NCI-H524 treated with DMSO at 0.1 percent for 48 hours (cell line): Measurements from ENCODE around the gene TXNDC15.
"Not testable (repeated sequence)": the region's sequence is repeated elsewhere in the genome, so short reads cannot be mapped to it uniquely, and the experiment has no call there.

Experiments
- DNase-seq: peaks from one replicate; lab custom pipeline; 2025; lab: John Stamatoyannopoulos, UW

The TXNDC15 gene, protein sequence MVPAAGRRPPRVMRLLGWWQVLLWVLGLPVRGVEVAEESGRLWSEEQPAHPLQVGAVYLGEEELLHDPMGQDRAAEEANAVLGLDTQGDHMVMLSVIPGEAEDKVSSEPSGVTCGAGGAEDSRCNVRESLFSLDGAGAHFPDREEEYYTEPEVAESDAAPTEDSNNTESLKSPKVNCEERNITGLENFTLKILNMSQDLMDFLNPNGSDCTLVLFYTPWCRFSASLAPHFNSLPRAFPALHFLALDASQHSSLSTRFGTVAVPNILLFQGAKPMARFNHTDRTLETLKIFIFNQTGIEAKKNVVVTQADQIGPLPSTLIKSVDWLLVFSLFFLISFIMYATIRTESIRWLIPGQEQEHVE

DNA sequence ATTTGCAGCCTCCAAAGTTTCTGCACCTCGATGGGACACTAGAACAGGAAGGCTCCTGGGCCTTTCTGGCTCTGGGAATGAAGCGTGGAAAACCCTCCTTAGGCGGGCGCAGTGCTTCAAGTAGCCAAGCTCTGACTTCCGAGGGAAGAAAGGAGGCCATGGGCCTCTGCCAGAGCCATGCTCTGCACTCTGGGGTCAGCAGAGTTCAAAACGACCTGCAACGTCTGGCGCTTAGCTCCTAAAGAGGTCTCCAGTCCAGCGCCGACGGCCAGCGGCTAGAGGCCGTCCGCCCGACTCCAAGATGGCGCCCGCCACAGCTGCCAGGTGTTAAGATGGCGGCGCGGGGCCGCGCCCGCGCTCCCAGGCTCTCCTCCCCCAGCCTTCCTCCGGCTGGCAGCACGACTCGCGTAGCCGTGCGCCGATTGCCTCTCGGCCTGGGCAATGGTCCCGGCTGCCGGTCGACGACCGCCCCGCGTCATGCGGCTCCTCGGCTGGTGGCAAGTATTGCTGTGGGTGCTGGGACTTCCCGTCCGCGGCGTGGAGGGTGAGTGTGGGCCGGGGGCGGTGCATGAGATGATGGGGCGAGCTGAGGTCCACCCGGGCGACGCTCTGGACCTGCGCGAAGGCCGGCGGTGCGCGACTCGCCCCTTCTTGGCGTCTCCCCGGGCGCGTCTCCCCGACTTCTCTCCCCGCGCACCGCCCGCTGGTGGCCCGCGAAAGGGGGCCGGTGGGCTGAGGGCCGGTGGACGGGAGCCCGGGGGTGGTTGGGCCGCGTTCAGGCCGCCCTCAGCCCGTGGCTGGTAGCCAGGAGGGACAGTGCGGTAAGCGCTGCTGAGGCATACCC, at the start of gene TXNDC15:
TXNDC15 (plus strand) TSS at position 385 of the 844 bp plus-strand sequence; CDS start at position 442, 57 bp downstream.
- DNase-seq = peak; percentile 21

DNA sequence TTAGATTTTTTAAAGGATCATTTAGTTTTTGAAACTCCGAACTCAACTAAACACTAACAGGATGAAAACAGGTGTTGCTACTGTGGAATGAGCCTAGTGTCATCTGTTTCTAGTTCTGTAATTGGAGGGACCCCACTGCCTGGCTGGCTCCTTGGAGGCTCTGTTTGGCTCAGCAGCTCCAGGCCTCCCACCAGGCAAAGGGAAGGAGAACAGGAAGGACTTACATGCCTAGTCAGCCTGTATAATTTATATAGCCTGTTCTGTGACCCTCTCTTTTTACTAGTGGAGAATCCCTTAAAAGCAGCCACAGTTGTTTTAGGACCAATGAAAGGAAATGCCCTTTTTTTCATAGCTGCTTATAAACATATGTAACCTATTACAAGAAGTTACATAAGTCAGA, 49.5 kb upstream of the TXNDC15 start:
- DNase-seq = no peak

DNA sequence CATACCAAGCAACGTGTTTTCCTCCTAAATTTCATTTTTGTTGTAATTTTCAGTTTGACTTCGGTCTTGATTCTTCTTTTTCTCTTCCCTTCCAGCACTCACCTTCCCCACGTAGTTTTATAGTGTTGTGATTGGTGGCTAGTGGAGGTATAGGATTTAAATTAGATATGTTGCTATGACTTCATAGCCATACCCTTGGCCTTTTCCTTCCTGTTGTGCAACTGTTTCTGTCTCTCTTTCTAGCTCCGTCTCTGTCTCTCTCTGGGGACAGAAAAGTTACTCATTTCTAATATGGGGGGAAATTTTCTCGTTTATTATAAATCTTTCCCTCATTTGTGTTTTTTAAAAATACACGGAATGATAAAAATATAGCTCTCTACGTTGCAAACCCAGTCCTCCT, 49.0 kb upstream of the TXNDC15 start:
- no peak for DNase-seq

DNA sequence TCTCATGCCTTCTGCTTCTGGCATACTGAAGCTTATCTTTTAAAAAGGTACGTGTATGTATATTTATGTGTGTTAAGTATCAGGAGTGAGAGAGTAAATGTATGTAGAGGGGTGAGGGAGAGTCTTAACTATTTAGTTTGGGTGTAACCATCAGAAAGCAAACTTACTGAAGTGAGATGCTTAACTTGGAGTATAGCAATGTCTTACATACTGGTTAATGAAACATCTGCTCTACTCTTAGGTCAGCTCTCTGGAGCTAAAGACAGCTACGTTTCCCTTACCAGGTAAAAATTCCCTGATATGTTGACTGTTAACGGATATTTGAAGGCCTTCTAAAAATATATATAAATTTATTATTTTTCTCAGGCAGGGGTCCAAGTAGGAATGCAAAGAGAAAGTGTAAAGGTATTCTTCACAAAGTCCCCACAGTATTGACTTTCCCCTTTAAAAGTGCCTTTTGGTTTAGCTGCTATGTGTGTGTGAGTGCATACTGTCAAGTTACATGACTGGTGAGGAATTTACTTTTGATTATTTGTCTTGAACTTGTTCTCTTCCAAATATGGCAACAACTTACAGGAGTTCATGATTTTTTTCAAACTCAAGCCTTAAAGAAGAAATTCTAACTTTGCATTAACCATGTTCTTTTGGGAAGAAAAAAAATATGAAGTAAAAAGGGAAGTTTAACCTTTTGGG, 40.7 kb upstream of the TXNDC15 start:
- no peak for DNase-seq

DNA sequence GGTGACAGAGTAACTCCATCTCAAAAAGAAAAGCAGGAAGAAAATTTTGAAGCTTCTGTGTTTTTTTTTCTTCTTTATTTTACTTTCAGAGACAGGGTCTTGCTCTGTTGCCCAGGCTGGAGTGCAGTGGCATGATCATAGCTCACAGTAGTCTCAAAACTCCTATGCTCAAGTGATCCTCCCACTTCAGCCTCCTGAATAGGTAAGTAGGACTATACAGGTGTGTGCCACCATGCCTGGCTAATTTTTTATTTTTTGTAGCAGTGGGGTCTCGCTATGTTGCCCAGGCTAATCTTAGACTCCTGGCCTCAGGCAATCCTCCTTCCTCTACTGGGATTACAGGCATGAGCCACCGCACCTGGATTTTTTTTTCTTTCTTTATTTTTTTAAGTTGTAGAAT, 38.5 kb upstream of the TXNDC15 start:
- DNase-seq = no peak

DNA sequence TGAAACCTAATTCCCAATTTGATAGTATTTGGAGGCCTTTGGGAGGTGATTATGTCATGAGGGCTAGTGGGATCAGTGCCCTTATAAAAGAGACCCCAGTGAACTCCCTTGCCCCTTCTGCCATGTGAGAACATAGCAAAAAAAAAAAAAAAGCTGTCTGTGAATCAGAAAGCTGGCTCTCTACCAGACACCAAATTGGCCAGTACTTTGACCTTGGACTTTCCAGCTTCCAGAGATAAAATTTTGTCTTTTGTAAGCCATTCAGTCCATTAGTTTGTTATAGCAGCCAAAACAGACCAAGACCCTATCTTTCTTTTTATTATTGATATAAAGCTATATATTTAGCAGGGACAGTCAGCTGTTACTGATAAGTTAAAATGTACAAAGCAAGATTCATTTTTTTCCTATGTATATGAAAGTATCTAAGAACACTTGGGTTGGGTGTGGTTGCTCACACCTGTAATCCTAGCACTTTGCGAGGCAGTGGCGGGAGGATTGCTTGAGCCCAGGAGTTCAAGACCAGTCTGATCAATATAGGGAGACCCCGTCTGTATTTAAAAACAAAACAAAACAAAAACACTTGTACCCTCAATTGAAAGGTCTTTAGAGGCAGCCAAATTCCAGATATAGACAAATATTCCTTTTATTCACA, 36.5 kb upstream of the TXNDC15 start:
- no peak for DNase-seq

DNA sequence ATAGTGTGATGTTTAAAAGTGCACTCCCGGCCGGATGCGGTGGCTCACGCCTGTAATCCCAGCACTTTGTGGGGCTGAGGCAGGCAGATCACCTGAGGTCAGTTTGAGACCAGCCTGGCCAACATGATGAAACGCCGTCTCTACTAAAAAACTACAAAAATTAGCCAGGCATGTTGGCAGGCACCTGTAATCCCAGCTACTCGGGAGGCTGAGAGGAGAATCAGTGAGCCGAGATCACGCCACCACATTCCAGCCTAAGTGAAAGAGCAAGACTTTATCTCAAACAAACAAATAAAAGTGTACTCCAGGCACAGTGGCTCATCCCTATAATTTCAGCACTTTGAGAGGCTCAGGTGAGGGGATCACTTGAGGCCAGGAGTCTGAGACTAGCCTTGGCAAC, 35.8 kb upstream of the TXNDC15 start:
- not testable (repeated sequence) for DNase-seq

DNA sequence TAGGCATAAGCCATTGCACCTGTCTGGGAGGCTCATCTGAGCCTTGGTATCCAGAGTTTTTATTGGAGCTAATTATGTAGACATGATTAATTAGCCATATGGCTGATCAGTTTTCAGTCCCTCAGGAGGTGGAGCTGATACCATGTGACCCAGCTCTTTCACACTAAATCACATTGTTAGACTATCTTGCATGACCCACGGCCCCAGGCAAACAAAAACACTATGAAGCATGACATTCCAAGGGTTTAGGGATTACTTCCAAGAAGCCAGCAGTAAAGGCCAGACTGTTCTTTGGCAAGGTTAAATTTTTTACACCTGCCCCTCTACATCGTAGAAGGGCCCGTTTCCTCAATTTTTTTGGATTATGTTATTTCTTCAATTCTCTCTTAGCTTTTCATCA, 33.4 kb upstream of the TXNDC15 start:
- no peak for DNase-seq

DNA sequence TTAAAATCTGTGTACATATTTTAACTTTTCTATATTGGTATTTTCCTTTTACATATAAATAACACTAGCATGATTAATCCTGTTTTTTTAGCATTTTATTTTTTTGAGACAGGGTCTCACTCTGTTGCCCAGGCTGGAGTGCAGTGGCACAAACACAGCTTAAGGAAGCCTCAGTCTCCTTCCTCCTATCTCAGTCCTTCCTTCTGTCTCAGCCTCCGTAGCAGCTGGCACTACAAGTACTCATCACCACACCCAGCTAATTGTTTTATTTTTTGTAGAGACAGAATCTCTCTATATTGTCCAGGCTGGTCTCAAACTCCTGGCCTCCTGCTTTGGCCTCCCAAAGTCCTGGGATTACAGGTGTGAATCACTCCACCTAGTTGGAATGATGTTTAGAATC, 29.9 kb upstream of the TXNDC15 start:
- no peak for DNase-seq

DNA sequence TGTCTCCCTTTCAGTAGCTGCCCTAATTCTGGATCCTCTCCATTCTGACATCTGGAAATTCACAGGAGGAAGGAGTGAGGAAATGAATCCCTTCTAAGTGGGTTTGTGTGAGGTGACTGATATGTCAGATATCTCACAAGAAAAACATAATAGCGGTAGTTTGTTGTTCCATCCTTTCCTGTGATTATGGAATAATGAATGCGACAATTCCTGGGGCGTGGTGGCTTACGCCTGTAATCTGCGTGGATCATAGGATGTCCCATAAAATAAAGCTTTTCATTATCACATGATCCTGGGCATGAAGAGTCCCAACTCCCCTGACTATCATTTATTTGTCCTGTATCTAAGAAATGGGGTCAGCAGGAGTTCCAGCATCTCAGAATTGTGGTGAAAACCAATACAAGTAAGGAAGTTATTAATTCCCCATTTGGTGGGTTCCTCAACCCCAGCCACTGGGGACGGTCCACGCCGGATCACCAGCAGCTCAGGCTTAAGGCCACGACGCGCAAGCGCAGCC, 28.8 kb upstream of the TXNDC15 start:
- peak; percentile 56 for DNase-seq

DNA sequence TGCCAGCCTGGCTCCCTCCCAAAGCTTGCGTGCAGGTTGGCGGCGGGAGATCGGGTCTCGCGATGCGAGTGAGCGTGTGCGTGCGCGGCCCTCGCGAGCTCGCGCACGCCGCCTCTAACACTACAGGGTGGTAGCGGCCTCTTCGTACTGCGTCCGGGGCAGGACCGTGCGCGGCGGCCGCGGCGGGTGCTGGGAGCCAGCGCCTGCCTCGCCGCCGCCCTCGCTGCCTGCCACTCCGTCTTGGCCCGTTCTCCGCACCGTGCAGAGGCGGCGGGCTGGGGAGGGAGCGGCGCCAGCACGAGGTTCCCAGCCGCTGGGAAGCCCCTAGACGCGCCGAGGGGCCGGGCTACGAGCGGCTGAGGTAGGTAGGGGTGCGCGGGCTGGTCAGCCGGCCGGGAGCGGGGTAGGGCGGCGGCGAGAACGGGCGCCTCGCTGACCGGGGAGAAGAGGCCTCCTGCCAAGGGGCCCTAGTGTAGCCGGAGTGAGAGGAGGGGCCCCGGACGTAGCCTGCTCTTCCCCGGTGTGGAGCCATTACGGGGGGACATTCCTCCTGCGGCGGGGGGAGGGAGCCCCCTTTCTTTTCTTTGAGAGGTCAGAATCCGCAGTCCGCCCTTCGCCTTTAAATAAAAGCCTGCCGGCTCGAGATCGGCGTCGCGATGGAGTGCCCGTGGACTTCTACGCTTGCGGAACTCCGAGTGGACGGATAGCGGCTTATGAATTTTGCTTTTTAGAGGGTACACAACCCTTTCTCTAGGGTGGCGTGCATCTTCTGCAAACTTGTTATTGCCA, 28.1 kb upstream of the TXNDC15 start, which contains the start of gene C5orf24:
C5orf24 (plus strand) TSS at position 117 of the 789 bp plus-strand sequence. CDS start 8,933 bp downstream, outside the sequence.
- DNase-seq = no peak

DNA sequence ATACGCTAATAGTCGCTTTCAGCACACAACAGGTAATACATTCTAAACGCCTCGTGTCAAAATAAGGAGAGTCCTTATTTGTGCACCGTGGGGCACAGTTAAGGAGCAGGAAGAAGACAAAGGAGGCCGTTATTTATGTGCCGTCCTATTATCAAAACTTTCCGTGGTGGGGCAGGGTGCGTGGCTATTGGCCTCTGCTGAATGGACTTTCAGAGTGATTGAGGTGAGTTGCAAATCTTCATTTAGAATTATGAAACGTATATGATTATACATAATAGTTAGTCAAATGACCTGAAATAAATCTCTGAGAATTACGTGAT, 27.6 kb upstream of the TXNDC15 start:
- DNase-seq = no peak

DNA sequence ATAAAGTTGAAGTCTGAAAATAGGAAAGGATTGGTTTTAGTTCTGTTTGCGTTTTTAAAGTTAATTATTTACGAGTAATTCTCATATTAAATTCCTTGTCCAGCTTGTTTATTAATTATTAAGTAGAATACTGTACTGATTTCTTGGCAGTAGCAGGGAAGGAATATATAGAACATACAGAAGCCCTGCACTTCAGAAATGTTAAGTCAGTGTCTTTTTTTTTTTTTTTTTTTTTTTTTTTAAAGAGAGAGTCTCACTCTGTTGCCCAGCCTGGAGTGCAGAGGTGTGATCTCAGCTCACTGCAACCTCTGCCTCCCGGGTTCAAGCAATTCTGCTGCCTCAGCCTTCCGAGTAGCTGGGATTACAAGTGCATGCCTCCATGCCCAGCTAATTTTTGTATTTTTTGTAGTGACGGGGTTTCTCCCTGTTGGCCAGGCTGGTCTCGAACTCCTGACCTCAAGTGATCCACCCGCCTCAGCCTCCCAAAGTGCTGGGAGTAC, 24.7 kb upstream of the TXNDC15 start:
- DNase-seq = not testable (repeated sequence)

DNA sequence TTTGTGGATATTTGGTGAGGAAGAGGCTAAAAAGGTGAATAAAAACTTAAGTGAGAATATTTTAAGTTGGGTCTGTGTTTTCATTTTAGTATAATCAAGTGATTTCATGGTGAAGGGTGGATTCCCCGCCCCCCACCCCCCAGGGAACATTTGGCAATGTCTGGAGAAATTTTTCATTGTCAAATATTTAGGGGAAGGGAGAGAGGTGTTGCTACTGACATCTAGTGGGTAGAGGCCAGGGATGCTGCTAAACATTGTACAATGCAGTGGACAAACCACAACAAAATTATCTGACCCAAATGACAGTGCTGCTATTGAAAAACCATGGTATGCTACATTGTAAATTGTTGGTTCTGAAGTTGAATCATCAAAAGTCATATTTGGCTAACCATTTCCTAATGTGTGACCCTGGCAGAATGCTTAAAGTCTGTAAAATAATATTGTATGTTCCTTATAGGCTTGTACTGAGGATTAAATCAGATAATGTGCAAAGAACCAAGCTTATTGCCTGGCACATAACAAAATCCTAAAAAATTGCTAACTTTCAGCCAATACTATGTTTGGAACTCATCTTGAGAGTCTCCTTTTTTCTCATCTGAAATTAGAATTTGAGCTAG, 22.8 kb upstream of the TXNDC15 start:
- DNase-seq = no peak

DNA sequence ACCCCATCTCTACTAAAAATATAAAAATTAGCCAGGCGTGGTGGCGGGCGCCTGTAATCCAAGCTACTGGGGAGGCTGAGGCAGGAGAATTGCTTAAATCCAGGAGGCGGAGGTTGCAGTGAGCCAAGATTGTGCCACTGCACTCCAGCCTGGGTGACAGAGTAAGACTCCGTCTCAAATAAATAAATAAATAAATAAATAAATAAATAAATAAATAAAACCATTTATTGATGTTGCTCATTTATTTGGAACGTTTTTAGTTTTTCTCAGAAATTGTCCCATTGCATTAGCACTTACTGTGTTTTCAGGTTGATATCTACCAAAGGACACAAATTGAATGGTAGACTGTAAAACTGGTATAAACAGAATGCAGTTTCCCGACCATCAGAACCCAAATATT, 17.7 kb upstream of the TXNDC15 start:
- not testable (repeated sequence) for DNase-seq

DNA sequence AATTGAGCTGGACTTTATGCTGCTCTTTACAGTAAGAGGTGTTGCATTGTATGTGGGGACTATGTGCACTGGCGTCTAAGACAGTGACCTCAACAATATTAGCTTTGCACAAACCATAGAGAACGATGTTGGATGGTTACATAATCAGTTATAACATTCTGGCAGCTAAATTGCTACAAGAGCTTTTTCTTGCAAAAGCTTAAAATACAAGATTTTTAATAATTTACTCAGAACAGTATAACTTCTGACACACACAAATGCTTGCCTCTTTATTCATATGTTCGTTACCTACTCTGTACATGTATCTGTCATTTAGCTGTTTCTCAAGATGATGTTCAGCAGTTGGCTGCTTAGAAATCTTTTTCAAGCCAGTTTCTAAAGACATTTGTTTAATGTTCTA, 16.8 kb upstream of the TXNDC15 start:
- no peak for DNase-seq

DNA sequence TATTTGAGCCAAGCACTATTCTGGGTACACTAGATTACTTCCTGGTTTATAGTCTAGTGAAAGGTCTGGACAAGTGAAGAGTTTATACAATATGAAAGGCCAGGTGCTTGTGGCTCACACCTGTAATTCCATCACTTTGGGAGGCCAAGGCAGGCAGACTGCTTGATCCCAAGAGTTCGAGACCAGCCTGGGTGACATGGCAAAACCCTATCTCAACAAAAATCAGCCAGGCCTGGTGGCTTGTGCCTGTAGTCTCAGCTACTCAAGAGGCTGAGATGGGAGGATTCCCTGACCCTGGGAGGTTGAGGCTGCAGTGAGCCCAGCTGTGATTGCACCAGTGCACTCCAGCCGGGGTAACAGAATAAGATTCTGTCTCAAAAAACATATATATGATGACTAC, 9.5 kb upstream of the TXNDC15 start:
- no peak for DNase-seq

DNA sequence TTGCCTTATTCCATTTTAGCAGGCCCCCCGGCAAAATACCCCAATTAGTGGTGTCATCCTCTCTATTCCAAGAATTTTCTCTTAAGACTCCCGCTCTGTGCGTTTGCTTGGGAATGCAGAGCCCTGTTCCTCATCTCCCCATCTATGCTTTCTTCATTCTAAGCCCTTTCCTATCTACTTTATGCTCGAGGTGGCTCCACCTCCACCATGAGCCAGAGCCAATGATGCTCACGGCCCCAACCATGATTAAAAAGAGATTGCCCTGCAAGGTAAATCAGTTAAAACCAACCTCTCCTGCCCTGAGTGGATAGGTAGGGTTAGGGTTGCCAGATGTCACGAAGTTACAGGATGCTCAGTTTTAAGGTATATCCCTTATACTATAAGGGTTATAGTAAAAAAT, 677 bp upstream of the TXNDC15 start:
- DNase-seq = no peak

DNA sequence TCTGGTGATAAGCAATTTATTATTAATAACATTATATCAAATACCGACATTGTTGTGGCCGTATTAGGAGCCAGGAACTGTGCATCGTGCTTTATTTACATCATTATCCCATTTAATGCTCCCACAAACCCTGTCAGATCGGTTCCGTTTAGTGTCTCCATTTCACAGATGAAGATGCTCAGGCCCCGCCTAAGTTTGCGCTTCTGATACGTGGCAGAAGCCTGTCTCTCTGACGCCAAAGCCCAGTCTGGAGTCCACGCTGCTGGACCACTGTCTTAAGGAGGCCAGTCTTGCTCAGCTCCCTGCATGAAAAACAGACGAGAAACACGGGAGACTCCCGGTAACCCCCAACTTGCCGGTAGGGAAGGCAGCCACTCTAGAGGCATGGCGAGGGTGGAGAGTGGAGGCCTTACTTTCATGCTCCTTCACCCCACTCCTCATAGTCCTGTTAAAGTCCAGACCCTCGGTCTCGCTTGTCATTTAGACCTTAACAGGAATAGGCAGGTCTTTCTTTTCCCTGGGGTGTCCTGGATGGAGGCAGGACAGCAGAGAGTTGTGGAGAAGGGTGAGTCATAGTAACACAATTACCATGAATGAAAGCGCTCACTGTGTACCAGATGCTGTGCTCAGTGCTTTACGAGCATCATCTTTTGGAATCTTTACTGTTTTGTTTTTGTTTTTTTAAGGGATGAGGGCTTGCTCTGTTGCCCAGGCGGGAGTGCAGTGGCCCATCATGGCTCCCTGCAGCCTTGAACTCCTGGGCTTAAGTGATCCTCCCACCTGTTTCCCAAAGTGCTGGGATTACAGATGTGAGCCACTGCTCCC, 872 bp downstream of the TXNDC15 start:
- no peak for DNase-seq

DNA sequence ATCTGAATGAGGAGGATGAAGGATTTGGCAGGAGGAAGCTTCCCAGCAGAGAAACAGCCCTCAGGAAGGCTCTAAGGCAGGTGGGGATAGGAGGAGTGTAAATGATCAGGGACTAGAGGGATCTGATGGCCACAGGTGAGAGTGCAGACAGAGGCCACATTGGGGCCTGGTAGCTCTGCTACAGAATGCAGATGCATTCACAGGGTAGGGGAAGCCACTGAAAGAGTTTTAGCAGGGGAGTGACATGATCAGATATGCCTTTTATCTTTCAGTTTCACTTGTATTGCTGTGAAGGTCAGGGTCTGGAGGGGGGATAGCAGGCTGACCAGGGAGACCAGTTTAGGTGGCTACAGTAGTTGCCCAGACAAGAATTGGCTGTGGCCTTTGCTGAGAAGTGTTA, 3.0 kb downstream of the TXNDC15 start:
- no peak for DNase-seq
